ENCODE results near the gene TBL2.

GRCh38 chr7:73615886-73616285, 37.5 kb upstream of the TBL2 start:
- no peak for TF ChIP-seq ZFP30 (CRISPR knock-in tag; IDR thresholded peaks at IDR 0.05)
- no peak for TF ChIP-seq ZNF70 (CRISPR knock-in tag; IDR thresholded peaks at IDR 0.05)
- no peak for TF ChIP-seq CSDC2 (CRISPR knock-in tag; IDR thresholded peaks at IDR 0.05)
- no peak for TF ChIP-seq SNAI2 (CRISPR knock-in tag; IDR thresholded peaks at IDR 0.05)
- no peak for TF ChIP-seq ZNF8 (CRISPR knock-in tag; IDR thresholded peaks at IDR 0.05)
- no peak for TF ChIP-seq PATZ1 (CRISPR knock-in tag; IDR thresholded peaks at IDR 0.05; ENCODE audit: borderline replicate concordance)
- no peak for TF ChIP-seq ZFP3 (CRISPR knock-in tag; IDR thresholded peaks at IDR 0.05)
- no peak for TF ChIP-seq CSRNP3 (CRISPR knock-in tag; IDR thresholded peaks at IDR 0.05)
- no peak for TF ChIP-seq RARB (CRISPR knock-in tag; IDR thresholded peaks at IDR 0.05)
- TF ChIP-seq CREB5 (CRISPR knock-in tag; IDR thresholded peaks at IDR 0.05; ENCODE audit: low read depth): no peak
- TF ChIP-seq OSR1 (CRISPR knock-in tag; IDR thresholded peaks at IDR 0.05): no peak
- no peak for TF ChIP-seq PPARA (CRISPR knock-in tag; IDR thresholded peaks at IDR 0.05; ENCODE audit: borderline replicate concordance)
- no peak for TF ChIP-seq ARNTL (CRISPR knock-in tag; IDR thresholded peaks at IDR 0.05; ENCODE audit: borderline replicate concordance, low read depth)
- no peak for TF ChIP-seq TOX (CRISPR knock-in tag; IDR thresholded peaks at IDR 0.05; ENCODE audit: borderline replicate concordance)
